ENCODE results near the gene WDR27.

The WDR27 gene

GRCh38 chr6:169591616-169592015 lies 110.2 kb downstream of the WDR27 start:
- no peak for DNase-seq

DNA sequence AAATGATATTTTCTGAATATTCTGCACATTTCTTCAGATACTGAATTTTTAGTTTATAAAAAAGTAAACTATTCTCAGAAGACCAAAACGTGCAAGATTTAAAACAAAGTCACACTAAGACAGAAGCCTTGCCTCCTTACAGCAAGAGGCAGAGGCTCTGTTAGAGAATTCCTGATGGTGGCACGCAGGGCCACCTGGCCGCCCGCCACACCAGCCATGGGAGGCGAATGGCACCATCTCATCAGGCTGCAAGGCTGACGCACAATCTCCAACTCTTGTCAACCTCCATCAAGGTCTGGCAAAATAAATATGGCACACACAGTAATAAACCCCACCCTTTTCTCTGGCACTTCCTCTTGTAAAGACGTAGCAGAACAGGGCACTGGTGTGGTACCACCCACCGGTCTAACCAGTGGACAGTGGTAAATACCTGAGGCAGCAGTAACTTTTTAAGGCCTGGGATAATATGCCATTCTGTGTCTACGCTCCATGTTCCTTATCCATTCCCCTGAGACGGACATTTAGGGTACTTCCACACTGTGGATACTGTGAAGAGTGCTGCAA lies 111.4 kb downstream of the WDR27 start:
- no peak for DNase-seq

GRCh38 chr6:169589699-169590257 lies 112.1 kb downstream of the WDR27 start:
- no peak for DNase-seq

- DNase-seq, result no peak
Measured at GRCh38 chr6:169589293-169589692, 112.5 kb downstream of the WDR27 start.

DNA sequence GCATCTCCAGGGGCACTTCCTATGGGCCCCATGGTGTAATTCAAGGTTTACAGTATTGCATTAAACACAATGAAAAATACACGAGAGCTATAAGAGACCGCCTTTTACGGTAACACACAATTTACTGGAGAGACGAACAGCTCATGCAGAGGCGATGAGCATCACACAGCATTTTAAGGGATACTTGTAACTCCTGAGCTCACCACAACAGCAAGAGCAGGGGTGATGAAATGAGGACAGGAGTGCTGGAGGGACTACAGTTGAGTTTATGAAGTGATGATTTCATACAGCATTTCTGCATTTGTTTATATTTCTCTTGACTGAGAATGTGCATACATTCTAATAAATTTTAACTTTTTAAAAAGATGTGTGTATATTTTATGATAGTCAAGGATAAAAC lies 113.9 kb downstream of the WDR27 start:
- DNase-seq, result no peak

DNA sequence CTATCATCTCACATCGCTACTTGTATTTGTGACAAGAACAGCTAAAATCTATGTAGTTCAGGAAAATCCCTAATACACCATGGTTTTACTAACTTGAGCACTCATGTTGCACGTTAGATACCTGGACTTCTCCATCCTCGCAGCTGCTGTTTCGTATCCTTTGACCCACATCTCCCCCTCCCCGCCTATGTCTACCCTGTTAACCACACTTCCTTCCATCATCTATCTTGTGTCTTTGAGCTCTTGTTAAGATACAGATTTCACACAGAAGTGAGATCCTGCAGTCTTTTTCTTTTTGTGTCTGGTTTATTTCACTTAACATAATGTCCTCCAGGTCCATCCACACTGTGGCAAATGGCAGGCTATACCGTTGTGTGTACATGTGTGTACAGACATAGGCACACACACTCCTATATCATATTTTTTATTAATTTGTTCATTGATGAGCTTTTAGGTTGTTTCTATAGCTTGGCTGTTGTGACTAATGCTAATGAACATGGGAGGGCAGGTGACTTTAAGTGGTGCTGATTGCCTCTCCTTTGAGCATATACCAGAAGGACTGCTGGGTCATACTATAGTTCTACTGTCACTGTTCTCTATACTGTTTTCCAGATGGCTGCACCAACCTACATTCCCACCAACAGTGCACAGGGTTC lies 117.8 kb downstream of the WDR27 start:
- DNase-seq, result no peak

DNA sequence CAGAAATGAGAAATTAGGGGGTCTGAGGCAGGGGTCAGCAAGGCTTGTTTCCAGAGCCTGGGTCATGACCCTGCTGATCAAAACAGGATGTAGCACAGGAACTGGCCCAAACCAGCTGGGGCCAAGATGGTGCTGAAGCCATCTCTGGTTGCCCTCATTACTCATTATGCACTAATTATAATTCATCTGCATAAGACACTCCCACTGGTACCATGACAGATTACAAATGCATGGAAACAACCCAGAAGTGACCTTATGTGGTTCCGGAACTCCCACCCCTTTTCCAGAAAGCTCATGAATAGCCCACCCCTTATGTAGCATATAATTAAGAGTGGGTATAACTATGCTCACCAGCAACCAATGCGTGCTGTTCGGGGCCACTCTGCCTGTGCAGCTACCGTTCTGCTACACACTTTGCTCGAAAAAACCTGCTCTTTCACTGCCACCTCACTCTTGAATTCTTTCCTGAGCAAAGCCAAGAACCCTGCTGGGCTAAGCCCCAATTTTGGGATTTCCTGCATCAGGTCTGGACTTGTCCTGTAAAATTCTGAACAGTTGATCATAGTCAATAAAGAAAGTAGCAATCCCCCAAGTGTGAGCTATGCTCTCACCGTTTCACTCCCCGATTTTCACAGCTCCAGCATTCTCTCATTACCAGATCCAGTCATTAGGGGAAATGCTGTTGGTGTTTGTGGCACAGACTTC lies 122.3 kb downstream of the WDR27 start:
- no peak for DNase-seq

- no peak for DNase-seq
Measured at GRCh38 chr6:169577974-169578373, 123.9 kb downstream of the WDR27 start.

- DNase-seq, result no peak
Measured at GRCh38 chr6:169577236-169577635, 124.6 kb downstream of the WDR27 start.

DNA sequence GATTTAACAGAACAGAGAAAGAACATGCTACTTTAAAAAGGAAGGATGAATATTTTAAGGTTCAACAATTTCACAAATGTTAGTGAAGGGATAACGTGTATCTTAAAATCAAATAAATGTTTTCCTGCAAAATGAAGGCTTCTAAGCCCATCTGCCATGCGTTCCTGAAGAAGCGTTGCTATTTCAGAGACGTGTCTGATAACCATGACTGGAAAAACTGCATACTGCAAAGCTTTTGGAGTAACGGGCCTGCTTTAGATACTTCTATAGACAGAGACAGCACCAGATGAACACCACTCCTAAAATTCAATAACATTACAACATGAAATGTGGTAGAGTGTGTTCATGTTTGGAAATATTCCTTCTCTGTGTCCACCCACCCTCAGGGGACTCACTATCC lies 126.0 kb downstream of the WDR27 start:
- DNase-seq, result no peak

DNA sequence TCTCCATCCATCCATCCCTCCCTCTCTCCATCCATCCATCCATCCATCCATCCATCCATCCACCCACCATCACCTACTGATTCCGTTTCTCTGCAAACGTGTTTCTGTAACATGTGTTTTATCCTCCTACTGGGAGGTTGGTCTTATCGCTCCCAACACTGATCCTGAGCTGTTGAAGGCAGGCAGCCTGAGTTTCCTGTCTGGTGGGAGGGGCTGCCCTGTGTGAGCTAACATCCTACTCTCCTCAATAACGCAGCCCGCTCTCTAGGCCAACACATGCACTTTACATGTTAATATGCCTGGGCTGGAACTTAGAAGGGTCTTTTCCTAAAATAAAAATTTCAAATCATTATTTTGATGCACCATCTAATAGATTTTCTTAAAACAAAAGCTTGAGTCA lies 126.5 kb downstream of the WDR27 start:
- no peak for DNase-seq

GRCh38 chr6:169574420-169574819 lies 127.4 kb downstream of the WDR27 start:
- DNase-seq, result no peak

DNA sequence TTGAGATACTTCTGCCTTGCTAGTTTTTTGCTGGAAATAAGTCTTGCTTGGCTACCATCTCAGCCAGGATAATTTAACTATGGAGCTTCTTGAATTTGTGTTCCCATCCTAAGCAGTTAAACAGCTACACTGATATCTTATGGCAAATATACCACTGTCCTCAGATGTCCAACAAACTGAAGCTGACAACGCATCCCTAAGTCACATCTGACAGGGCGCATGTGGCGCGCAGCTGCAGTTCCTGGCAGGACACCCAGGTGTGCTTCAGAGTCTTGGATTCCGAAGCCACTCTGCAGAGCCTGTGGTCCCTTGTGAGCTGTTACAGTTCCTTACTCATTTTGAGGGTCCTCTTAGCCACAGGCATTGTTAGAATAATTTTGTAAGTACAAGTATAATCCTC lies 127.9 kb downstream of the WDR27 start:
- no peak for DNase-seq

DNA sequence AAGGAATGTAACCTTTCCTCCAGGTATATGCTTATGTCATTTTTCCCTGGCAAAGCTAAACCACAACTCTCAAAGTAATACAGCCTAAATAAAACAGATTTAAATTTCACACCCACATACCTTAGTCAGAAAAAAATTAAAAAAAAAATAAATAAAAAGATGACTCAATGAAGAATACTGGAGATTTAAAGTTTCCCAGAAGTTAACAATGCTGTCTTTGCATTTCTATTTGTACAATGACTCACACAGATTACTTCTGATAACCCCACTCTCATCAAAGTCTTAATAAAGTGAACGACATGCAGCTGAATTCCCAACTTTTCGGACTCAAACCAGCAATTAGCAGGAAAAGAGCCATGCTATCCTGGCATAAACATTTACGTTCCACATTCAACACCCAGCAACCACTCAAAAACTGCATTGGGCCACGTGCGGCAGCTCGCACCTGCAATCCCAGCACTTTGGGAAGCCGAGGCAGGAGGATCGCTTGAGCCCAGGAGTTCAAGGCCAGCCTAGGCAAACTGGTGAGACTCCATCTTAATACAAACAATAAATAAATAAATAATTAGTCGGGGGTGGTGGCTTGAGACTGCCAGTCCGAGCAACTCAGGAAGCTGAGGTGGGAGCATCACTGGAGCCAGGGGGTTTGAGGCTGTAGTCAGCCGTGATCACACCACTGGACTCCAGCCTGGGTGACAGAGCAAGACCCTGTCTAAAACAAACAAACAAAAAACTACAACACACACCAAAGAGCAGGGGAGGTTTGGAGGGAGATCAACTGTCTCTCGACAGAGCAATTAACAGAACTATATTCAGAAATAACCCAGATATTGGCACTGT lies 130.5 kb downstream of the WDR27 start:
- DNase-seq, result no peak

- no peak for DNase-seq
Measured at GRCh38 chr6:169568314-169569087, 133.3 kb downstream of the WDR27 start.

- no peak for DNase-seq
Measured at GRCh38 chr6:169567819-169568218, 134.0 kb downstream of the WDR27 start.

- no peak for DNase-seq
Measured at GRCh38 chr6:169566961-169567750, 134.7 kb downstream of the WDR27 start.

DNA sequence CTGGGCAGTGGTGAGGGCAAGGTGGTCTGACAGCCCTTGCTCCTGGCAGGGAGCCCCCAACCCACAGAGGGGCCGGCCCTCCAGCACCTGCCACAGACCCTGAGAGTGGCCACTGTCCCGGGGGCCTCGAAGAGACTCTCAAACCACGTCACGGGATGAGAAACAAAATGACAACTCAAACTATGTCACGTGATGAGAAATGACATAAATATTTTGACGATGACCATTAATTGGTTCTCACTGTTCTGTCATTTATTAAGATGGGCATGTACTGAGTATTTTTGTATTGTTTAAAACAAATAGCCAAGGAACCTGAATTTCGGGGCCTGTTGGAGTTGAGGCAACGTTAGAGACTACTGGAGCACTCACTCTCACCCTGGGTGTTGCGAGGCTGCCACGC lies 135.5 kb downstream of the WDR27 start:
- DNase-seq, result no peak

DNA sequence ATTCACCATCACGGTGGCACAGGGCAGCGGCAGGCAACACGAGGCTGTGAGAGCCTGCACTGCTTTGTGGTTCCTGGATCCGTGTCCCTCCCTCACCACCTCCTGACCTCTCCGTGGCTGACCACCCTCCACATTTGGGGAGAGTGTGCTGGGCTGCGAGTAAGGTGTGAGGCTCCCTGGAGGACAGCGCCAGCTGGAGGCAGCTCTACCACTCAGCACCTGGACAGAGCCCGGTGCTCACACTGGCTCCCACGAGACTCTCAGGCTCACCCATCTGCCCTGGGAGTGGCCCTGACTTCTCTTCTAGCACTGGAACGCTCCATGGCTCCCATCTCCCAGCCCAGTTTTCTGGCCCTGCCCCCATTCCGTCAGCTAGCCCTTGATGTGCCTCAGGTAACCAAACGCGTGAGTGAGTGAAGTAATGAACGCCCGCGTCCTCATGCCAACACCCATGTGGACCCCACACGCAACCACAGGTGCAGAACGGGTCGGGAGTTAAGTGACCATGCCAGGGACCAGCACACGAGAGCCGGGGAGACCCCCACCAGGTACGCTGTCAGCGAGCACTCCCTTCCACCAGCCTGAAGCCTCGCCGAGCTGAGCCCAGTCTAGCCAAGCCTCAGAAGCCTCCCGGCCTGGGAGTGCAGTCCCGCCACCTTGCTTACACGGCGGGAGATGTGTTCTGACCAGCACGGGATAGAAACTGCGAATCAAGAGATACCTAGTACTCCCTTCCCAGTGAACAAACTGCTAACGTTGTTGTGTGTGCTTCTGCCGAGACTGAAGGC lies 137.2 kb downstream of the WDR27 start:
- DNase-seq, result no peak

DNA sequence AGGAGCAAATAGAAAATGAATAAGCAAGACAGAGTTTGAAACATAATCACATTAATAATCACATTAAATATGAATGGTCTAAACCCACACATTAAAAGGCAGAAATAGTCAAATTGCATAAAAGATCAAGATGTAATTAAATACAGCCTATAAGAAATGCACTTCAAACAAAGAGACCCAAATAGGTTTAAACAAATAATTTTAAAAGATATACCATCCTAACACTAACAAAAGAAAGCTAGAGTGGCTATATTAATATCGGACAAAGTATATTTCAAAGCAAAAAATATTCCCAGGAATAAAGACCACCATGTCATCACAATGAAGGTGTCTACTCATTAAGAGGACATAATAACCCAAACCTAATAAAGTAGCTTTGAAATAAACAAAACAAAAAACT lies 140.2 kb downstream of the WDR27 start:
- DNase-seq, result no peak

DNA sequence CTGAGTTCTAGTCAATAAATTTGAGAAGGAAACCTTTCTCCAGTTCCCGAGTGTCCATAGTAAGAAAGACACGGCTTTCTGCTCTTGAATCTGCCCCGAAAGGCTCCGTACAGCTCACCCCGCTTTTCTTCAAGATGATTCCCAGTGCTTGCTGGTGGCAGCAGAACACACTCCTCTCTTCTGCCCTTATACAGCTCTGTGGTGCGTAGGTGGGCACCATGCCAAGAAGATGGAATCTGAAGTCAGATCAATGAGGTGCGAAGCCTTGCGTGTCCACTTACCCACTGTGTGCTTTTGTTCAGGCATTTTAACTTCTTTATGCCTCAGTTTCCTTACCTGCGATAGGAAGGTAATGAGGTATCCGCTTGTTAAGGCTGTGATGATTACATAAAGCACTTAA lies 142.2 kb downstream of the WDR27 start:
- DNase-seq, result no peak

All from SHP77 treated with DMSO at 0.1 percent for 48 hours (cell line).